GM23338 (cell line): ENCODE data around the gene KLHL33. TPM values are rescaled to one million over a fixed set of nuclear protein-coding genes. Genes with fewer than 3 reads are reported as not detected.

Experiments used
- ATAC-seq: fragments of 200-7000 bp; cut with Tn5 transposase; 3 replicates; pipeline ENCODE4 v1.9.1; 2020
- DNase-seq: peaks from one replicate; pipeline ENCODE4 v3.0.0-alpha.2; 2015; ENCODE audit warnings: low spot score
- H2AFZ ChIP-seq: fragments of 200-600 bp; sonication (generic); 2 replicates; pipeline ENCODE4 v1.8.0; 2016; ENCODE audit warnings: antibody characterized with exemption, mild to moderate bottlenecking, moderate library complexity
- H3F3A ChIP-seq: fragments of 200-600 bp; sonication (generic); replicated peaks from 2 replicates; pipeline ENCODE4 v1.8.0; 2017; ENCODE audit warnings: antibody characterized with exemption, mixed run types, low read depth
- H3K27ac ChIP-seq: fragments of 200-600 bp; sonication (generic); 2 replicates; pipeline ENCODE4 v1.6.1; 2016; ENCODE audit warnings: low read depth
- H3K27me3 ChIP-seq: fragments of 200-600 bp; sonication (generic); 2 replicates; pipeline ENCODE4 v1.8.0; 2016; ENCODE audit warnings: mild to moderate bottlenecking, mixed run types, moderate library complexity; ENCODE audit not compliant: insufficient read depth
- H3K36me3 ChIP-seq: fragments of 200-600 bp; sonication (generic); 2 replicates; pipeline ENCODE4 v1.8.0; 2016; ENCODE audit warnings: mild to moderate bottlenecking; ENCODE audit not compliant: insufficient read depth
- H3K4me1 ChIP-seq: fragments of 200-600 bp; sonication (generic); 2 replicates; pipeline ENCODE4 v1.8.0; 2016; ENCODE audit warnings: mild to moderate bottlenecking, moderate library complexity; ENCODE audit not compliant: insufficient read depth
- H3K4me2 ChIP-seq: fragments of 200-600 bp; sonication (generic); 2 replicates; pipeline ENCODE4 v1.7.1; 2017; ENCODE audit warnings: mixed run types
- H3K4me3 ChIP-seq: fragments of 200-600 bp; sonication (generic); 2 replicates; pipeline ENCODE4 v1.6.1; 2016; ENCODE audit warnings: mixed run types
- H3K79me2 ChIP-seq: fragments of 200-600 bp; sonication (generic); replicated peaks from 2 replicates; pipeline ENCODE4 v1.8.0; 2017; ENCODE audit warnings: mild to moderate bottlenecking; ENCODE audit not compliant: insufficient read depth
- H3K9me2 ChIP-seq: fragments of 200-600 bp; sonication (generic); 2 replicates; pipeline ENCODE4 v1.8.0; 2017; ENCODE audit not compliant: insufficient read depth
- H4K20me1 ChIP-seq: fragments of 200-600 bp; sonication (generic); replicated peaks from 2 replicates; pipeline ENCODE4 v1.8.0; 2017; ENCODE audit warnings: mild to moderate bottlenecking; ENCODE audit not compliant: insufficient read depth
- H3K27ac Mint-ChIP-seq: 2 replicates; pipeline ENCODE4 v1.8.0; 2020; ENCODE audit warnings: inconsistent platforms, mild to moderate bottlenecking, moderate library complexity, mixed read lengths
- H3K27me3 Mint-ChIP-seq: 3 replicates; pipeline ENCODE4 v1.8.0; 2022; ENCODE audit warnings: low read depth, mild to moderate bottlenecking, moderate library complexity, mixed read lengths, inconsistent platforms; ENCODE audit not compliant: insufficient read depth, poor library complexity
- H3K36me3 Mint-ChIP-seq: 3 replicates; pipeline ENCODE4 v1.8.0; 2021; ENCODE audit warnings: low read depth, mild to moderate bottlenecking, inconsistent platforms, moderate library complexity, mixed read lengths
- H3K4me1 Mint-ChIP-seq: 3 replicates; pipeline ENCODE4 v1.8.0; 2020; ENCODE audit warnings: mild to moderate bottlenecking, inconsistent platforms, mixed read lengths
- H3K4me3 Mint-ChIP-seq: 3 replicates; pipeline ENCODE4 v1.8.0; 2021; ENCODE audit warnings: moderate library complexity, mild to moderate bottlenecking, inconsistent platforms, mixed read lengths
- H3K9me3 Mint-ChIP-seq: 3 replicates; pipeline ENCODE4 v1.8.0; 2020; ENCODE audit warnings: moderate library complexity, mild to moderate bottlenecking, inconsistent platforms, mixed read lengths
- CREB1 ChIP-seq: fragments of 250-450 bp; sonication (Bioruptor Pico); IDR thresholded peaks from 2 replicates; pipeline ENCODE4 v1.5.0; 2020; ENCODE audit warnings: low read depth, mild to moderate bottlenecking, moderate library complexity
- CTCF ChIP-seq, 2 experiments: fragments of 200-600 bp in 1 of 2; sonication (generic) in 1 of 2; conservative IDR thresholded peaks; 2 replicates each; pipeline versions ENCODE4 v1.5.1 to v1.6.1; 2016 to 2017; ENCODE audit warnings: antibody characterized with exemption in 2 of 2, low read depth in 2 of 2, mild to moderate bottlenecking in 2 of 2, moderate library complexity in 1 of 2
- ETS1 ChIP-seq: IDR thresholded peaks from 2 replicates; pipeline ENCODE4 v1.6.1; 2016; ENCODE audit warnings: antibody characterized with exemption
- EZH2 ChIP-seq: fragments of 200-600 bp; sonication (generic); IDR thresholded peaks from one replicate; pipeline ENCODE4 v1.8.0; 2017; ENCODE audit warnings: antibody characterized with exemption, mild to moderate bottlenecking, low read depth; ENCODE audit not compliant: unreplicated experiment
- EZH2phosphoT487 ChIP-seq: fragments of 200-600 bp; sonication (generic); IDR thresholded peaks from one replicate; pipeline ENCODE4 v1.8.1; 2018; ENCODE audit warnings: antibody characterized with exemption; ENCODE audit not compliant: unreplicated experiment
- NANOG ChIP-seq: IDR thresholded peaks from 2 replicates; pipeline ENCODE4 v1.6.1; 2016; ENCODE audit warnings: antibody characterized with exemption, borderline replicate concordance
- REST ChIP-seq: IDR thresholded peaks from one replicate; pipeline ENCODE4 v1.6.1; 2018; ENCODE audit warnings: antibody characterized with exemption; ENCODE audit not compliant: unreplicated experiment
- ZNF114 ChIP-seq: fragments of 250-450 bp; sonication (Bioruptor Pico); IDR thresholded peaks from 2 replicates; pipeline ENCODE4 v1.5.0; 2020; ENCODE audit warnings: mild to moderate bottlenecking, moderate library complexity
- ZNF462 ChIP-seq: fragments of 250-450 bp; sonication (Bioruptor Pico); IDR thresholded peaks from 2 replicates; pipeline ENCODE4 v1.5.0; 2020; ENCODE audit warnings: mild to moderate bottlenecking, moderate library complexity
- polyA plus RNA-seq: library from polyadenylated mRNA; unstranded; fragments of >200 nt; fragmentation: Nextera tagmentation; extraction: Ambion mirVana; gene quantifications from 2 replicates; pipeline ENCODE4 v1.2.1, GENCODE V29; 2016
- total RNA-seq: library from RNA; depleted of rRNA; stranded (reverse); fragments of >200 nt; shearing (Covaris generic); gene quantifications from 2 replicates; pipeline ENCODE4 v1.2.3, GENCODE V29; 2014

Gene KLHL33
- total and polyA plus RNA-seq, 2 experiments from 2014 or later, result 0.15 to 0.35 TPM

GRCh38 chr14:20383032-20383431 lies 52.9 kb downstream of the KLHL33 start (continued):
- TF ChIP-seq EZH2phosphoT487 (no peak), ETS1 (no peak), ZNF114 (CRISPR knock-in tag) (no peak), CTCF (conservative IDR thresholded peaks at IDR 0.05; ENCODE audit: low read depth in 2 of 2) (no peak)

GRCh38 chr14:20382526-20382925 lies 53.4 kb downstream of the KLHL33 start:
- Histone ChIP-seq H2AFZ (no peak overlapping the region), H3K4me2 (no peak overlapping the region), H3K4me3 (no peak overlapping the region), H4K20me1 (no peaks in the 10 kb centered on the region), H3K27me3 (no peaks in the 10 kb centered on the region), H3K9me2 (no peaks in the 10 kb centered on the region), H3K36me3 (peaks cover 4% of the 10 kb centered on the region; the same call in 1 of the 2 replicates), H3F3A (no peaks in the 10 kb centered on the region), H3K79me2 (no peaks in the 10 kb centered on the region), H3K27ac (no peak overlapping the region), H3K4me1 (no peaks in the 10 kb centered on the region)
- DNase-seq, result no peak
- no peaks in the 10 kb centered on the region; the same call in 2 of the 3 replicates for H3K9me3 Mint-ChIP-seq
- TF ChIP-seq EZH2, result no peak
- no peak for TF ChIP-seq CREB1 (CRISPR knock-in tag)
- no peak for TF ChIP-seq CTCF (conservative IDR thresholded peaks at IDR 0.05; ENCODE audit: low read depth in 2 of 2)
- TF ChIP-seq NANOG, result no peak
- TF ChIP-seq ZNF114 (CRISPR knock-in tag), result no peak
- TF ChIP-seq ZNF462 (CRISPR knock-in tag), result no peak
- no peak for TF ChIP-seq REST
- TF ChIP-seq EZH2phosphoT487, result no peak
- no peak for ATAC-seq
- H3K4me3 Mint-ChIP-seq, result no peak overlapping the region
- H3K27ac Mint-ChIP-seq, result no peak overlapping the region; the same call in 1 of the 2 replicates
- peaks cover 9% of the 10 kb centered on the region for H3K27me3 Mint-ChIP-seq
- no peaks in the 10 kb centered on the region for H3K4me1 Mint-ChIP-seq
- peaks cover 47% of the 10 kb centered on the region for H3K36me3 Mint-ChIP-seq
